Endometrial microvascular endothelial cells (primary cell): Measurements from ENCODE around the gene UBXN2A. TPM values are rescaled to one million over a fixed set of nuclear protein-coding genes. Genes with fewer than 3 reads are reported as not detected.
"Not testable (repeated sequence)": the region's sequence is repeated elsewhere in the genome, so short reads cannot be mapped to it uniquely, and the experiment has no call there.

Source experiments
- in situ Hi-C: cut with HindIII; loops from 2 replicates; pipeline ENCODE4 v1.10.0; 2017; ENCODE audit warnings: low sequenced_read_pairs, low pct_unique_long_range_greater_than_20kb; ENCODE audit errors: inconsistent ontology term
- total RNA-seq: library from RNA; depleted of rRNA; stranded (reverse); fragments of >200 nt; gene quantifications from one replicate; pipeline ENCODE4 v1.2.3, GENCODE V29; 2015; ENCODE audit errors: inconsistent ontology term

The UBXN2A gene
- total RNA-seq, 1 donor from 2014 or later = 12.0 TPM

DNA sequence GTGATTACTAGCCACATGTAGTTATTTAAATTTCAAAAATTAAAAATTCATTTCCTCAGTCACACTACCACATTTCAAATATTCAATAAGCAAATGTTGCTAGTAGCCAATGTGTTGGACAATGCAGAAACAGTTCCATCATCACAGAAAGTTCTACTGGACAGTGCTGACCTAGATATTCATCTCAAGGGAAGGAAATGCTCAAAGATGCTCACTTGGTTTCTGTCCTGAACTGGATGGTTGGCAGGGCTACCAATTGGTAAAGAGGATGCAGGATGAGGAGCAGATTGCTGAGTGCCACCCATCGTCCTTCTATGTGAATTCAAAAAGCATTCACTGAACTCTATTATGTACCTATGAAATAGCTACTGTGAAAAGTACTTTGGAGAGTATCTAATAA is 6.0 kb upstream of the UBXN2A start:
- in situ Hi-C loops = no loop called here

GRCh38 chr2:23940718-23941620 is 706 bp downstream of the UBXN2A start:
- in situ Hi-C loops = no loop called here

DNA sequence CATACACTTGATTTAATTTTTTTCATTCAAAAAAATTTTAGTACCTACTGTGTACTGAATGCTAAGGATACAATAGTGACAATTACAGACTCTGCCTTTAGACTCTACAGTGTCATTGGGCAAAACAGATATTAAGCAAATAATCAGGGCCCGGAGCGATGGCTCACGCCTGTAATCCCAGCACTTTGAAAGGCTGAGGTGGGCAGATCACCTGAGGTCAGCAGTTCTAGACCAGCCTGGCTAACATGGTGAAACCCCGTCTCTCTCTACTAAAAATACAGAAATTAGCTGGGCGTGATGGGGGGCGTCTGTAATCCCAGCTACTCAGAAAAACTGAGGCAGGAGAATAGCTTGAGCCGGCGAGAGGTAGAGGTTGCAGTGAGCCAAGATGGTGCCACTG is 1.4 kb downstream of the UBXN2A start:
- in situ Hi-C loops = no loop called here

- in situ Hi-C loops = no loop called here
Observed at GRCh38 chr2:23943666-23944065, 3.4 kb downstream of the UBXN2A start.

DNA sequence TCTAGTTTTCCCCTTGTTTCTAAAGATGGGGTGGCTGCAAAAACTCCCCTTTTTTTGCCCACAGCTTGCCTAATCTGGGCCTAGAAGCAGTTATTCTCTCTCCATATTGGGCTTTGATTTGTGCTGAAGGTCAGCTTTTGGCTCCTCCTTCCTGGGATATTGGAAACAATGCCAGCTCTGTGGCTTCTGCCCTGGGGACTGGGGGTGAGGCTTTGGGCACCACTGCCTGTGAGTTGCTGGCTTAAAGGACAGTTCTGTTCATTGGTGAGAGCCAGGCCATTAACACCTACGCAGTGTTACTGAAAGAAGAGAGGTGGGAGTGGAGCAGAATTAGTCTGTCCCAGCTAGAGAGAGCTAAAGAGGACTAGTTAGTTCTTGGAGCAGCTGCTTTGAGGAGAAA is 4.3 kb downstream of the UBXN2A start:
- in situ Hi-C loops = no loop called here

DNA sequence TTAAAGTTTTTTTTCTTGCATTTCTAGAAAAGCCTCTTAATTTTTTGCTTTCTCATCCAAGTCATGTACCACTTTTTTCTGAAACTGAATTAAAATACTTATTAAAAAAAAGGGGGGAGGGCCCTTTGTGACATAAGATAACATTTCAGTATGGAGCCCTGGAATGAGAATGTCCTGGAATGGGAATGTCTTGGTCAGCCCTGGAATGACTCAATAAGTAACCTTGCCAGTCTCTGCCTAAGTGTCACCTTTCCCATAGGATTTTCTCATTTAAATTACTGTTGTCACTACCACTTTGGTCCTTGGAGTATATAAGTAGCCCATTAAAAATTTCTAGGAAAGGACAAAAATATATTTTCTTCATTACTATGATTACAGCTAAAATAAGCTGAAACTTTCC is 4.7 kb downstream of the UBXN2A start:
- in situ Hi-C loops = no loop called here

DNA sequence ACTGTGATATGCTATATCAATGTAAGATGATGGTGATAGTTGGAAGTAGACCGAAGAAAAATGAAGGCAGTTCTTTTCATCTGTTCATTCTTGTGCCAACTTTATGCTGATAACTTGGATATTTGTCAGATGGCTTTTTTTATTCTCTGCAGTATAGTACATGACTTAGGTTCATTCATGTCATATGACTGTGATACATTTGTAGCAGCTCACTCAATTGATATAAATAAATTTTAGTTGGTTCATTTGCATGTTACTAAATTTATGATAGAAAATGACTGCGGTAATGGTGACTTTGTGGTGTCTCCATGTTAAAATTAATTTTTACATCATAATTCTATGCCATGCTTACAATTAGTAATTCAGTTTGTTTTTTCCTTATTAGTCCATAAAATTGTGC is 7.1 kb downstream of the UBXN2A start:
- in situ Hi-C loops = no loop called here

DNA sequence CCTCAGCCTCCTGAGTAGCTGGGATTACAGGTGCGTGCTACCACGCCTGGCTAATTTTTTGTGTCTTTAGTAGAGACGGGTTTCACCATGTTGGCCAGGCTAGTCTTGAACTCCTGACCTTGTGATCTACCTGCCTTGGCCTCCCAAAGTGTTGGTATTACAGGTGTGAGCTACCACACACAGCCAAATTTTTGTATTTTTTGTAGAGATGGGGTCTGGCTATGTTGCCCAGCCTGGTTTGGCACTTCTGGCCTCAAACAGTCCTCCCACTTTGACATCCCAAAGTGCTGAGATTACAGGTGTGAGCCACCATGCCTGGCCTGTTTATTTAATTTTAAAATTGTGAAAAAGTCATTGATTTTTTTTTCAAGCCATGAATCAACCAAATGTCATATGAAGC is 12.3 kb downstream of the UBXN2A start:
- in situ Hi-C loops = not testable (repeated sequence)

- in situ Hi-C loops = no loop called here
Observed at GRCh38 chr2:23953625-23954024, 13.4 kb downstream of the UBXN2A start.

DNA sequence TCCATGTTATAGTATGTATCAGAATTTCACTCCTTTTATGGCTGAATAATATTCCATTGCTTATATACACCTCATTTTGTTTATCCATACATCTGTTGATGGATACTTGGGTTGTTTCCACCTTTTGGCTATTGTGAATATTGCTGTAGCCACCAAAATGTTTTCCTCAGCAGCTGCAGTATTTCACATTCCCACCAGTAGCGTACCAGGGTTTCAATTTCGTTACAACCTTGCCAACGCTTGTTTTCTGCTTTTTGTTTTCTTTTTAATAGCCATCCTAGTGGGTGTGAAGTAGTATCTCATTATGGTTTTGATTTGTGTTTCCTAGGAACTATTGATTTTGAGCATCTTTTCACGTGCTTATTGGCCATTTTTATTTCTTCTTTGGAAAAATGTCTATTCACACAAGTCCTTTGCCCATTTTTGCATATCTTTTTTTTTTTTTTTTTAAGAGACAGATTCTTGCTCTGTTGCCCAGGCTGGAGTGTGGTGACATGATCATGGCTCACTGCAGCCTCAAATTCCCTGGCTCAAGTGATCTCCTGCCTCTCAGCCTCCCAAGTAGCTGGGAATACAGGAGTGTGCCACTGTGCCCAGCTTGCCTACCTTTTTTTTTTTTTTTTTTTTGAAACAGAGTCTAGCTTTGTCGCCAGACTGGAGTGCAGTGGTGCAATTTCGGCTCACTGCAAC is 14.2 kb downstream of the UBXN2A start:
- in situ Hi-C loops = no loop called here

DNA sequence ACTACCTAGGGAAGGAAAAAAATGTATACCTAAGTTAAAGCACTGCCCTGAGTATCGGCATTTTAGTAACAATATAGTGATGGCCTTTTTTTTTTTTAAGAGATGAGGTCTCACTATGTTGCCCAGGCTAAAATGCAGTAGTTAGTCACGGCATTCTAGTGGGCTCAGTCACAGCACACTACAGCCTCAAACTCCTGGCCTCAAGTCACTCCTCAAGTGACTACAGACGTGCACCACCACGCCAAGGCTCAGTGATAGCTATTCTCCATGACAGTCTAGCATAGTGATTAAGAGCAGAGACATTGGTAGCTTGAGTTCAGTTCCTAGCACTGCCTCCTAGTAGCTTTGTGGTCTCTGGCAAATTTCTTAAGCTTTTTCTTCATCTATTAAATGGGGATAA is 27.6 kb downstream of the UBXN2A start:
- in situ Hi-C loops = no loop called here

DNA sequence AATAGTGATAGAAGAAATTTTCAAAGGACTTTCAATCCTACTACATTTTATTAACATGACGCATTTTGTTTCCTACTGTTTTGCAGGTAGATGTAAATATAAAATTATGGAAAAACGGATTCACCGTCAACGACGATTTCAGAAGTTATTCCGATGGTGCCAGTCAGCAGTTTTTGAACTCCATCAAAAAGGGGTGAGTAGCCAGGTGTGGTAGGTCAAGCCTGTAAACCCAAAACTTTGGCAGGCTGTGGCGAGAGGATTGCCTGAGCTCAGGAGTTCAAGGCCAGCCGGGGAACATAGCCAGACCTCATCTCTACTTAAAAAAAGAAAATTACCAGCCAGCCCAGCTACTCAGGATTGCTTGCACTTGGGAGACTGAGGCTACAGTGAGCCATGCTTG is 36.6 kb downstream of the UBXN2A start:
- in situ Hi-C loops = no loop called here

DNA sequence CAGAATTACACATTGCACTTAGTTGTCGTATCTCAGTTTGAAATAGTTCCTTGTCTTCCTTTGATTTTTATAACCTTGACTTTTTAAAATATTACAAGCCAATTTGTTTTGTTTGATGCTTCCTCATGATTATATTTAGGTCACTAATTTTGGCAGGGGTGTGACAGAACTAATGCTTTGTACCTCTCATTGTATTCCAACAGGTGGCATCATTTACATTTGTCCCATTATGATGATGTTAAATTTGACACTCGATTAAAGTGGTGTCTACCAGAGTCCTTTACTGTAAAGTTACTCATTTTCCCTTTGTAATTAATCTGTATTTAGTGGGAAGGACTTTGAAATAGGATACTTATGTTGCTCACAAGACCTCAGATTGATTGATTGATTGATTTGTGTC is 48.1 kb downstream of the UBXN2A start:
- in situ Hi-C loops = no loop called here

DNA sequence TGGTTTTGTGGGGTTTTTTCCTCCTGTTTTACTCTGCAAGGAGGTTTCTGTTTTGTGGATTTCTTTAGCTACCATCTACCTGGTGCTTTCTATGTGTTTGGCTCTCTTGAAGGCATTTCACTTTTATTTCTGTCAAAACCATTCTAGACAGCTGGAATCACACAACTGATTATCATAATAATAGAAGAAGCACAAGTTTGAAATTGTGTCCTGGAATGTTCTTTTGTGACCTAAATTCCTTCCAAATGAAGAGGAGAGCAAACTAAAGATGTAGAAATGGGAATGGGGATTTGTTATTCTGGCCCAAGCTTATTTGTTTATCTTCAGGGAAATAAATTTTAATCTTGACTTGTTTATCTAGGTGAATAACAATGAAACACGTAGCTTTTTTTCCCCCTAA is 52.7 kb downstream of the UBXN2A start:
- in situ Hi-C loops = no loop called here

- in situ Hi-C loops = no loop called here
Observed at GRCh38 chr2:23993736-23994269, 53.5 kb downstream of the UBXN2A start.

- in situ Hi-C loops = no loop called here
Observed at GRCh38 chr2:23994567-23994966, 54.3 kb downstream of the UBXN2A start.

GRCh38 chr2:24007693-24008092 is 67.4 kb downstream of the UBXN2A start:
- in situ Hi-C loops = no loop called here

GRCh38 chr2:24008672-24009366 is 68.6 kb downstream of the UBXN2A start:
- in situ Hi-C loops = no loop called here

DNA sequence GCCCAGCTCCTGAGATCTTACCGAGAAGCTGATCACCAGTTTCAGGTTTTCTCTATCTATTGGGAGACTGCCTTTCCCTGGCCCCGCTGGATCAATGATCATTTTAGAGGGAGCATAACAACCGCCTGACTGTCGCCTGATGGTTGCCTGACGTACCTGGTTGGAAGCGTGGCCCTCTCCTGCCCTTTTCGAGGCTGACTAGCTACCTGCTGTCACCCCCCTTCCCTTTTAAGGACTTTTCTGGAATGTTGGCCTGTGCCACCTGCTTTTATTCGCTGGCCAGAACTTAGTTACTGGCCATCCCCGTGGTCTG is 69.1 kb downstream of the UBXN2A start:
- in situ Hi-C loops = no loop called here
